ENCODE data around the gene ALDH1A3. TPM values are rescaled to one million over a fixed set of nuclear protein-coding genes. Genes with fewer than 3 reads are reported as not detected.

Gene ALDH1A3
- 10 to 100 TPM in 2 of 9 donors, 1 to 10 TPM in 6, under 1 TPM in 1; 0.82 to 37.1 (median 4.7) TPM for total RNA-seq
- 1 to 10 TPM in 1 of 2 donors, under 1 TPM in 1; 0.91 to 6.3 TPM for polyA plus RNA-seq
- long read RNA-seq, donor 1, partial matches to known transcripts = 1 of 2 reads
- long read RNA-seq, donor 1, other reads (novel, unspliced or antisense) = 0 of 2 reads
- long read RNA-seq, donor 2, transcript ALDH1A3-201 (13 exons, 3,924 nt) = major isoform, 10 of 14 reads
- long read RNA-seq, donor 2, partial matches to known transcripts = 2 of 14 reads
- long read RNA-seq, donor 2, other reads (novel, unspliced or antisense) = 0 of 14 reads
- long read RNA-seq, donor 3, partial matches to known transcripts = 0 of 2 reads
- long read RNA-seq, donor 3, other reads (novel, unspliced or antisense) = 0 of 2 reads

DNA sequence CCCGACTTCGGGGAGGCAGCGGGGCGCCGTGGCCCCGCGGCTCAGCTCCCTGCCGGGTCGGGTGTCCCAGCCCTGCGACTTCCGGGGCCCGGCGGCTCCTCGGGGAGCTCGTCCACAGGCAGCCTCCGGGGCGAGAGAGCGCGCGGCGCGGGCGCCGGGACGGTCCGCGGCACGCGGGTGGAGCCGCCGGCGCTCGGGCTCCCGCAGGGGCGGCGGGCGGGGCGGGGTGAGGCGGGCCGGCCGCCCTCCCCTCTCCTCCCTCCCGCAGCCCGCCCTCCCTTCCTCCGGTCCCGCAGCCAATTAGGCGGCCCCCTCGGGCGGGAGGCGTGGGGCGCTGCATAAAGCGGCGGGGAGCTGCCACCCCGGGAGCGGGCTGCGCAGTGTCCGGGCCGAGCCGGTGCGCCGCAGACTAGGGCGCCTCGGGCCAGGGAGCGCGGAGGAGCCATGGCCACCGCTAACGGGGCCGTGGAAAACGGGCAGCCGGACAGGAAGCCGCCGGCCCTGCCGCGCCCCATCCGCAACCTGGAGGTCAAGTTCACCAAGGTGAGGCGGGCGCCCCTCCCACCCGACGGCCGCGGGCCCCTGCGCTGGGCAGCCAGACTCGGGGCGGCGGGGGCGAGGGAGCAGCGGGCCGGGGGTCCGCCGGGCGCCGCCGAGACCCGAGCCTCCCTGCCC, at the start of gene ALDH1A3:
Gene ALDH1A3 (plus strand): TSS at position 368 of the 675 bp plus-strand sequence. CDS start 77 bp downstream, at position 445.
- DNase-seq (peak in 3 of 5 donors; percentile 23 to 56 (median 40)), ATAC-seq (peak in 3 of 4 donors; percentile 61 to 82 (median 67))
- H3K9me3 ChIP-seq = no peaks in the 10 kb centered on the region
- H3K4me3 ChIP-seq = peak within 1 kb of the TSS; percentile 18 to 65 (median 53)
- TF ChIP-seq POLR2A (IDR thresholded peaks at IDR 0.05) = no peak
- TF ChIP-seq, protein P1, sequence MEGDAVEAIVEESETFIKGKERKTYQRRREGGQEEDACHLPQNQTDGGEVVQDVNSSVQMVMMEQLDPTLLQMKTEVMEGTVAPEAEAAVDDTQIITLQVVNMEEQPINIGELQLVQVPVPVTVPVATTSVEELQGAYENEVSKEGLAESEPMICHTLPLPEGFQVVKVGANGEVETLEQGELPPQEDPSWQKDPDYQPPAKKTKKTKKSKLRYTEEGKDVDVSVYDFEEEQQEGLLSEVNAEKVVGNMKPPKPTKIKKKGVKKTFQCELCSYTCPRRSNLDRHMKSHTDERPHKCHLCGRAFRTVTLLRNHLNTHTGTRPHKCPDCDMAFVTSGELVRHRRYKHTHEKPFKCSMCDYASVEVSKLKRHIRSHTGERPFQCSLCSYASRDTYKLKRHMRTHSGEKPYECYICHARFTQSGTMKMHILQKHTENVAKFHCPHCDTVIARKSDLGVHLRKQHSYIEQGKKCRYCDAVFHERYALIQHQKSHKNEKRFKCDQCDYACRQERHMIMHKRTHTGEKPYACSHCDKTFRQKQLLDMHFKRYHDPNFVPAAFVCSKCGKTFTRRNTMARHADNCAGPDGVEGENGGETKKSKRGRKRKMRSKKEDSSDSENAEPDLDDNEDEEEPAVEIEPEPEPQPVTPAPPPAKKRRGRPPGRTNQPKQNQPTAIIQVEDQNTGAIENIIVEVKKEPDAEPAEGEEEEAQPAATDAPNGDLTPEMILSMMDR (IDR thresholded peaks at IDR 0.05) = no peak
- 0 to 1% (median 1%) methylated on average over 9 to 93 of the region's 93 CpGs for WGBS, 4 donors
- peaks cover 0 to 21% (median 1%) of the 10 kb centered on the region in 12 donors for H3K4me1 ChIP-seq
- H3K27me3 ChIP-seq = peaks cover 9 to 73% (median 35%) of the 10 kb centered on the region in 9 donors
- H3K27ac ChIP-seq = peak within 1 kb of the TSS in 1 of 12 donors; percentile 40
- intact Hi-C loops (cut with DNase I) = loop anchor here in 1 of 10 donors (5.0 kb wide), 1 partner anchor 207 kb away; no protein-coding TSS in a partner anchor
- no peaks in the 10 kb centered on the region for H3K36me3 ChIP-seq

DNA sequence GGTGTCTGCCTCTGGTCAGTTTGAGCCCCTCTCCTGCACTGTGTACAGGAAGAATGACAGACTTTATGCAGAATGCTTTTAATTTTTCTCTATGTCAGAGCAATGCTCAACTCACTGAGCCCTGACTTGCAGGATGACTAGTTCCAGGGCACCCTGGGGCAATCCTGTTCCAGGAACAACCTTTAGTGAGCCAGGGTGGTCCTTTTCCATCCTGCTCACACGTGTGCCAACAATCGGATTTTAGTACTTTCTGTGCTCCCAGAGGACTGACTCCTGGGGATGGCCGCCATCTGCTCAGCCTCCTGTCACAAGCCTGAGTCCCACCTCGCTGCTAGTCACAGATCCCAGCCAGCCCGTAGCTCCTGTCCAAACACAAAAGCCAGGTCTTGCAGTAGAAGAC, 48.2 kb upstream of the ALDH1A3 start:
- Histone ChIP-seq H3K27ac (no peak overlapping the region), H3K4me3 (no peak overlapping the region), H3K4me1 (no peaks in the 10 kb centered on the region), H3K36me3 (no peaks in the 10 kb centered on the region), H3K27me3 (peaks cover 0 to 3% (median 0%) of the 10 kb centered on the region in 9 donors), H3K9me3 (peaks cover 0 to 10% (median 0%) of the 10 kb centered on the region in 12 donors)
- ATAC-seq (no peak), DNase-seq (no peak)
- intact Hi-C loops (cut with DNase I) = no loop called here
- WGBS, 4 donors = 66 to 76% (median 74%) methylated on average over 5 of the region's 5 CpGs
- TF ChIP-seq POLR2A (IDR thresholded peaks at IDR 0.05) = no peak
- TF ChIP-seq, protein P1 (IDR thresholded peaks at IDR 0.05) = no peak

DNA sequence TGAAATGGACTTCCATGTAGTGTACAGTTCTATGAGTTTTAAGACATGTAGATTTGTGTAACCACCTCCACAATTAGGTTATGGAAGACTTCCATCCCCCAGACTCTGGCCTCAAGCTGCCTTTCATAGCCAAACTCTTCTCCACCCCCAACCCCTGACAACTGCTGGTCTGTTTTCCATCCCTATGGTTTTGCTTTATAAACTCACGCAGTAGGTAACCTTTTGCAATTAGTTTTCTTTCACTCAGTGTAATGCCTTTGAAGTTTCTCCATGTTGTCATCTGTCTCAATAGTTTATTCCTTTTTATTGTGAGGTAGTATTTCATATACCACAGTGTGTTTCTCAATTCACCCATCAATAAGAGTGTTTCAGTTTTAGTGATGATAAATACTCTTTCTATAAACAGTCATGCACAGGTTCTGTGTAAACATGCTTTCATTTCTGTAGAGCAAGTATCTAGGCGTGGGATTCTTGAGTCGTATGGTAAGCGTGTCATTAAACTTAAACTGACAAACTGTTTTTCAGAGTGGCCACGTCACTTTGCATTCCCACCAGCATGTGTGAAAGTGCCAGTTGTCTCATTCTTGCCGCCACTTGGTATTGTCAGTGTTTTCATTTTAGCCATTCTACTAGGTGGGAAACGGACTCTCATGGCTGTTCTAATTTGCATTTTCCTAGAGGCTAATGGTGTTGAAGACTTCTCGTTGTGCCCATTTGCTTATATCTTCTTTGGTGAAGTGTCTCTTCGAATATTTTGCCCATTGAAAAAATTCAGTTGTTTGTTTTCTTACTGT, 47.3 kb upstream of the ALDH1A3 start:
- DNase-seq (no peak), ATAC-seq (no peak)
- 87 to 91% (median 90%) methylated on average over 9 of the region's 9 CpGs for WGBS, 4 donors
- no peaks in the 10 kb centered on the region for H3K36me3 ChIP-seq
- H3K9me3 ChIP-seq = peaks cover 0 to 10% (median 0%) of the 10 kb centered on the region in 12 donors
- H3K4me1 ChIP-seq = no peaks in the 10 kb centered on the region
- no peak overlapping the region for H3K27ac ChIP-seq
- H3K27me3 ChIP-seq = peaks cover 0 to 3% (median 0%) of the 10 kb centered on the region in 9 donors
- no peak overlapping the region for H3K4me3 ChIP-seq
- TF ChIP-seq POLR2A (IDR thresholded peaks at IDR 0.05) = no peak
- TF ChIP-seq, protein P1 (IDR thresholded peaks at IDR 0.05) = no peak
- intact Hi-C loops (cut with DNase I) = no loop called here
